ENCODE results near the gene CLDN25. TPM values are rescaled to one million over a fixed set of nuclear protein-coding genes. Genes with fewer than 3 reads are reported as not detected.
A peak's percentile ranks its signal among the peaks of the same experiment; 100 is the strongest.

The CLDN25 gene
- polyA plus RNA-seq, 1 donor from 2014 or later: not detected

GRCh38 chr11:113789675-113790320 is 10.2 kb downstream of the CLDN25 start:
- H3F3A ChIP-seq (ENCODE audit: insufficient read depth, low read length, poor library complexity, severe bottlenecking): no peaks in the 10 kb centered on the region
- H2AFZ ChIP-seq (ENCODE audit: low read depth, low read length): no peak overlapping the region
- TF ChIP-seq SMC3 (conservative IDR thresholded peaks at IDR 0.05; ENCODE audit: poor library complexity) (no peak), EZH2 (IDR thresholded peaks at IDR 0.05; ENCODE audit: borderline replicate concordance, insufficient read depth, low read length, poor library complexity, severe bottlenecking) (no peak), EP300 (conservative IDR thresholded peaks at IDR 0.05; ENCODE audit: poor library complexity, severe bottlenecking) (no peak), RAD21 (conservative IDR thresholded peaks at IDR 0.05) (no peak), CTCF (IDR thresholded peaks at IDR 0.05; ENCODE audit: poor library complexity, severe bottlenecking) (no peak), MXI1 (conservative IDR thresholded peaks at IDR 0.05; ENCODE audit: poor library complexity, severe bottlenecking) (no peak), REST (IDR thresholded peaks at IDR 0.05; ENCODE audit: borderline replicate concordance) (no peak), POLR2AphosphoS5 (IDR thresholded peaks at IDR 0.05) (no peak), TAF1 (IDR thresholded peaks at IDR 0.05; ENCODE audit: low read depth) (no peak)
- H3K4me2 ChIP-seq (ENCODE audit: low read length): no peak overlapping the region
- H3K9me3 ChIP-seq (ENCODE audit: low read length): no peaks in the 10 kb centered on the region
- H3K27ac ChIP-seq (ENCODE audit: low read length): no peak overlapping the region
- H3K79me2 ChIP-seq (replicated peaks; ENCODE audit: insufficient read depth, low read length): no peaks in the 10 kb centered on the region
- H3K4me3 ChIP-seq (ENCODE audit: low read length): no peak overlapping the region
- H3K27me3 ChIP-seq (ENCODE audit: insufficient read depth, low read depth, low read length): no peaks in the 10 kb centered on the region
- H3K9me2 ChIP-seq (ENCODE audit: insufficient read depth, low read length): no peaks in the 10 kb centered on the region
- no peak overlapping the region for H3K9ac ChIP-seq (ENCODE audit: low read length)
- no peaks in the 10 kb centered on the region for H4K20me1 ChIP-seq (ENCODE audit: insufficient read depth)
- no peaks in the 10 kb centered on the region for H3K36me3 ChIP-seq (ENCODE audit: insufficient read depth, low read length)

GRCh38 chr11:113796663-113797259 is 17.2 kb downstream of the CLDN25 start:
- Histone ChIP-seq H3K4me2 (ENCODE audit: low read length) (no peak overlapping the region), H3K36me3 (ENCODE audit: insufficient read depth, low read length) (no peaks in the 10 kb centered on the region), H3K9ac (ENCODE audit: low read length) (no peak overlapping the region), H3K9me2 (ENCODE audit: insufficient read depth, low read length) (no peaks in the 10 kb centered on the region), H3F3A (ENCODE audit: insufficient read depth, low read length, poor library complexity, severe bottlenecking) (no peaks in the 10 kb centered on the region), H3K4me3 (ENCODE audit: low read length) (no peak overlapping the region), H4K20me1 (ENCODE audit: insufficient read depth) (no peaks in the 10 kb centered on the region), H3K27ac (ENCODE audit: low read length) (no peak overlapping the region), H3K79me2 (replicated peaks; ENCODE audit: insufficient read depth, low read length) (no peaks in the 10 kb centered on the region), H3K27me3 (ENCODE audit: insufficient read depth, low read depth, low read length) (no peaks in the 10 kb centered on the region), H2AFZ (ENCODE audit: low read depth, low read length) (no peak overlapping the region), H3K9me3 (ENCODE audit: low read length) (no peaks in the 10 kb centered on the region)
- TF ChIP-seq SMC3 (conservative IDR thresholded peaks at IDR 0.05; ENCODE audit: poor library complexity): peak; percentile 55
- peak; percentile 52 for TF ChIP-seq CTCF (IDR thresholded peaks at IDR 0.05; ENCODE audit: poor library complexity, severe bottlenecking)
- no peak for TF ChIP-seq TAF1 (IDR thresholded peaks at IDR 0.05; ENCODE audit: low read depth)

All from neural cell (in vitro differentiated cells).